NCI-H82 (cell line): ENCODE measurements around the gene CORO2B.

Experiments used
- DNase-seq: peaks from one replicate; lab custom pipeline; 2025; lab: John Stamatoyannopoulos, UW

The CORO2B gene

DNA sequence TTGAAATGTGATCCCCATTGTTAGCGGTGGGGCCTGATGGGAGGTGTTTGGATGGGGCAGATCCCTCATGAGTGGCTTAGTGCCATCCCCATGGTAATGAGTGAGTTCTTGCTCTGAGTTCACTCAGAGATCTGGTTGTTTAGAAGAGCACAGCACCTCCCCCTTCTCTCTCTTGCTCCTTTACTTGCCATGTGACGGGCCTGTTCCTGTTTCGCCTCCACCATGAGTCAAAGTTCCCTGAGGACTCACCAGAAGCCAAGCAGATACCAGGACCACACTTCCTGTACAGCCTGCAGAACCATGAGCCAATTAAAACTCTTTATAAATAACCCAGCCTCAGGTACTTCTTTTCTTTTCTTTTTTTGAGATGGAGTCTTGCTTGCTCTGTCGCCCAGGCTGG is 195.3 kb downstream of the CORO2B start:
- DNase-seq: no peak

DNA sequence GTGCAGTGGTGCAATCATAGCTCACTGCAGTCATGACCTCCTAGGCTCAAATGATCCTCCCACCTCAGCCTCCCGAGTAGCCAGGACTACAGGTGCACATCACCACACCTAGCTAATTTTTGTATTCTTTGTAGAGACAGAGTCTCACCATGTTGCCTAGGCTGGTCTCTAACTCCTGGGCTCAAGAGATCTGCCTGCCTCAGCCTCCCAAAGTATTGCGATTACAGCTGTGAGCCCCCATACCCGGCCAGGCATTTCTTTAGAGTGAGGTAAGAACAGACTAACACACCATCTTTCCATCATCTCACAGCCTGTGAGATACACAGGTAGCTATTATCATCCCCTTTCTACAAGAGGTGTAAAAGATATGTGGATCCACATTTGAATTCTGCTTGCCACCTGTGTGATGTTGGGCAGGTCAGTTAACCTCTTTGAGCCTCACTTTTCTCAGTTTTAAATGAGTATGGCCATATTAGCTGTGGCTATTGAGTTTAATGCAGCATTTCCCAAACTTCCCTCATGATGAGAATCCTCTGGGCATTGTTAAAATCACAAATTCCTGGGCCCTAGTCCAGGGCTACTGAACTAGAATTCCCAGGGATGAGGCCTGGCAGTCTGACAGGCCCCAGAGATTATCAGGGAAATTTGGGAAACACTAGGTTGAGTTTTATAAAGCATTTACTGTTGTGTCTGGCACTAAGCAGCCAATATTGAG is 195.9 kb downstream of the CORO2B start:
- DNase-seq: no peak

DNA sequence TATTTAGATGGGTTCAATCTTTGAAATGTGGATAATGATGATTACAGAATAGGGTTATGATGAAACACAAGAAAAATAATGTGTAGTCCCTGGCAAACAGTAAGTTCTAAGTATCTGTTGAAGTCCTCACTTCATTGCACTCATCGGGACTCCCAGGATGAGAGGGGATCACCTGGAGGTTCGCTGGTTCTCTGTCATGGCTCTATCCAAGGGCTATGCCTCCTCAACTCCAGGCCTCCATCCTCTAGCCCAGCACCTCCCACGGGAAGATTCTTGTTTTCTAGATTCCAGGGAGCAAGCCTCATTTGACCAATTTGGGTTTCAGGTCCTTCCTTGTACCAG is 196.4 kb downstream of the CORO2B start:
- DNase-seq: no peak

DNA sequence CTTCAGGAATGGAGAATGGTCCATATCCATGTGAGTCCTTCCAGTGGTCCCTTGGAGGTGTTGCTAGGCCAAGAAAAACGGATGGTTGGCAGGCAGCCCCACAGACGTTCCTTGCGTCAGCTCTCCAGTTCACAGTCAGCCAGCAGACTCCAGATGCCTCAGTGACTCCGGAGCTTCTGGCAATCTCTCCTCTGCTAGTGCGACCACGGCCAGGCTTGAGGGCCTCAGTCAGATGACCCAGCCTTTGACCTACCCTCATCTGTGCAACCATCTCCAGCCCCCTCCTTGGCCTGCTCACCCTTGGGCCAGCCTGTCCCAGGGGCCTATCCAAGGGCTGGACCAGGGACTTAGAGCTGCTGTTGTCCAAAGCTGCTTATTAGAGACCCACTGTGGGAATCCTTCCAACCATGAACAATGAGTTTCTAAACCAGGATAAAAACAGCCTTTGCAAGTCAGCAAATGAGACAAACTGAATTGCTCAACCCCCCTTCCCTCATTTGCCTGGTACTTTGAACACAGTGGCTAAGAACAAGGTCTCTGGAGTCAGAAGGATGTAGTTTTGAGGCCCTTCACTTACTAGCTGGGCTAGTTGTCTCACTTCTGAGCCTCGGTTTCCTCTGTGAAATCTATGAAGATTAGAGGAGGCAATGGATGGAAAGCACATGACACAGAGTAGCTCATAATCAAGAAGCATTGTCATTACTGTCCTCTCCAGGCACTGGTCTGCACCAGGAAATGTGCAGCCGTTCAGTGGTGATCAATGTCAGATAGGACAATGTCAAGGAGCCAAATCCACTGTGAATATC is 197.1 kb downstream of the CORO2B start:
- DNase-seq: no peak

DNA sequence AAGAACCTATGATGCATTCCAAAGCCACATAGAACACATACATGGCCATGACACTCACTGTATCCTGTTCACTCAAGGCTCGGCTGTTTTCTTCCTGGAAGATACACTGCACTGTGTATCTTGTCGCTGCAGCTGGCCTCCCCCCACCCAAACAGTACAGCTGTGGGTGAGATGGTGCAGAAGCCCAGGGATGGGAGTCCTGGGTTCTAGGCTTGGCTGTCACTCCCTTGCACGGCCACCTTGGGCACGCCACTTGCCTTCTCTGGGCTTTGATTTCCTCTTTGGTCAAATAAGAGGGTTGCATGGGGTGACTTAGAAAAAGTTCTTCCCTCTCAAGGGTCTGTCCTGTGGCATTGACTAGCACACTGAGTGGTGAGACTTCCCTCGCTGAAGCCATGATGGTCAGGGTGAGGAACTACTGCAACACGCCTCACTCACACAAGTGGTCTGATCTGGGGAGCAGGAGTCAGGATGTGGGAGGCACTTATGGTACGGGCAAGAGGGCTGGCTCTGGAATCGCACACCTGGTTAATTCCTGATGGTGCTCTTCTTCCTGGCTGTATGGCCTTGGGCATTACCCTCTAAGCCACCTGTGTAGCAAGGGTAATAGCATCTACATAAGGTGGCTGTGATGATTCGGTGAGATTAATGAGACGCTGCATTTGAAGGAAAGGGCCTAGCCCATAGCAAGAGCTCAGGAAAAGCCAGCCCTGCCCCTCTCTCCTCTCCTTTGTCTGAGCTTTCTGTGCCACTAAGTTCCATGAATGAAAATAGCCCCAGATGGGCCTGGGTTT is 197.9 kb downstream of the CORO2B start:
- DNase-seq: peak; percentile 49
